Stimulated activated CD8-positive, alpha-beta memory T cell treated with anti-CD3 and anti-CD28 coated beads, Interleukin-15, amount 100 ng/mL, for 1 hour (primary cell): ENCODE results near the gene MREG.

Experiments
- DNase-seq: peaks from one replicate; pipeline ENCODE4 v3.0.0-alpha.2; 2020; ENCODE audit warnings: low read depth

Gene MREG

DNA sequence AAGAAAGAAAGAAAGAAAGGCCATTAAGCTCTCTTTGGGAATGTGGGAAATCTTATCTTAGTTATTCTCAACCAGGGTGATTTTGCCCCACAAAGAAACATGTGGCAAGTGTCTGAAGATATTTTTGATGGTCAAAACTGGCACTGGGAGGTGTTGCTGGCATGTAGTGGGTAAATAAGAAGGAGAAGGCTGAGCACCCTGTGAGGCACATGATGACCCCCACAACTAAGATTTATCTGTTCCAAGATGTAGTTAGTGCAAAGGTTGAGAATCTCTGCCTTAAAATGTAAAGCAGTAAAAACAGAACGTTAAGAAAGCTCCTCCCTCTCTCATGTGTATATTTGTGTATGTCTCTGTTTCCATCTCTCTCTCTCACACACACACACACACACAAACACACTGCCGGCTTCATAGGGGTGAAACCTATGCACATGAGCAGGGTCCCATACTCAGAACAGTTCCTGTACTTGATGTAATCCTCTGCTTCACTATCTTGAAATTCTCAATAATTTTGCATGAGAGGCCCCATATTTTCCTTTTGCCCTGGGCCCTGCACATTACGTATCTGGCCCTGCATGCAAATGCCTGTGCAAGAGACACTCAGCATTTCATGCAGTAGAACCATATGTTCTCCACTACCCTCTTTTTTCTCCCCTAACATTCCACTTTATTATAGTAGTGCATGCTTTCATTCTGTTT lies 94.3 kb downstream of the MREG start:
- DNase-seq, result no peak

DNA sequence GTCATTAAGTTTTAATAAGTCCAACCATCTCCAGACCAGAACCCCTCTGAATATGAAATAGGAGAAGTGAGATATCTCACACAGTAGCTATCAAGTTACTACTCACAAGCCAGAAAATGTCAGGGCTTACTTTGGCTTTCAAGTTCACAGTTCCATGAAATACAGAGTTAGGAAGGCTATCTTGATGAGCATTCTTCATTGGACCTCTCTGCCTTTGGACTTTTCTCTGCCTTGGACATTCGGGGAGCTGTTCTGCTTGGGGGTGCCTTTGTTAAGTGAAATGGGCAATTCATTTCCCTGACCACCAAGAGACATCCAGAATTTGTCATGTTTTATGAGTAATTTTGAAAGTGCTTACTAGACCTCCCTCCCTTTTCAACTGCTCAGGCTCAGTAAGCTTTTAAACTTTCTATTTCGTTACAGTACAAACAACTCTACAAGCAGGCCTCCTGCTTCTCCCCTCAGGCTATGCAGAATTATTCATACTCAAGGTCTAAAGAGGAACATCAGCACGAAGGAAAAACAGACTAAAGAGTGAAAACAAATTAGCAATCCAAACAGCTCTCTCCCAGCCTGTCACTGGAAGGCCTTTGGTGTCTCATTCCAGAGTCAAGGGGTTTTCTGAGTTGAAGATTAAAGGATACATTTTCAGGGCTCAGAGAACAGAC lies 95.3 kb downstream of the MREG start:
- no peak for DNase-seq

DNA sequence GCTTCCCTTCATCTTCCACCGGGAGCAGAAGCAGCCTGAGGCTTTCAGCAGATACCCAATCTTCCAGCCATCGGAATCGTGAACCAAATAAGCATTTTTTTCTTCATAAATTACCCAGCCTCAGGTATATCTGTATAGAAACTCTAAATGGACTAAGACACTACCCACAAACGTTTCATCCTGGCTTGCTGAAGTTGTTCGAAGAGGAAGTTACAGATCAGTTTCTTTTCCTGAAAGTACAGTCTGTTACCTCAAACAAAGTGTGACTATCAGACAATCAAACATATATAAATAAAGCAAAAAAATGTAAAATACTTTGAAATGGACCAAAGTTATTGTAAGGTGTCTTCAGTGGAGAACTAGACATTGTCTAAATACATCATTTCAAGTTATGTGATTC lies 97.9 kb downstream of the MREG start:
- no peak for DNase-seq

DNA sequence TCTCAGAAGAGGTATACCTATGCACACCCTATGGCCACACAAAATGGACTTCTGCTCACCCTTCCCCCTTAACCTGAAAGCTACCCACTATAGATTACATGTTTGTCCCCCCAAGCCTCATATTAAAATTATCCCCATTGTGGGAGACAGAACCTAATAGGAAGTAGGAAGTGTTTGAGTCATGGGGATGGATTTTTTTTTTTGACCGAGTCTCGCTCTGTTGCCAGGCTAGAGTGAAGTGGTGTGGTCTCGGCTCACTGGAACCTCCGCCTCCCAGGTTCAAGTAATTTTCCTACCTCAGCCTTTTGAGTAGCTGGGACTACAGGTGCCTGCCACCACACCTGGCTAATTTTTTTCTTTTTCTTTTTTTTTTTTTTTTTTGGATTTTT lies 98.6 kb downstream of the MREG start:
- no peak for DNase-seq

DNA sequence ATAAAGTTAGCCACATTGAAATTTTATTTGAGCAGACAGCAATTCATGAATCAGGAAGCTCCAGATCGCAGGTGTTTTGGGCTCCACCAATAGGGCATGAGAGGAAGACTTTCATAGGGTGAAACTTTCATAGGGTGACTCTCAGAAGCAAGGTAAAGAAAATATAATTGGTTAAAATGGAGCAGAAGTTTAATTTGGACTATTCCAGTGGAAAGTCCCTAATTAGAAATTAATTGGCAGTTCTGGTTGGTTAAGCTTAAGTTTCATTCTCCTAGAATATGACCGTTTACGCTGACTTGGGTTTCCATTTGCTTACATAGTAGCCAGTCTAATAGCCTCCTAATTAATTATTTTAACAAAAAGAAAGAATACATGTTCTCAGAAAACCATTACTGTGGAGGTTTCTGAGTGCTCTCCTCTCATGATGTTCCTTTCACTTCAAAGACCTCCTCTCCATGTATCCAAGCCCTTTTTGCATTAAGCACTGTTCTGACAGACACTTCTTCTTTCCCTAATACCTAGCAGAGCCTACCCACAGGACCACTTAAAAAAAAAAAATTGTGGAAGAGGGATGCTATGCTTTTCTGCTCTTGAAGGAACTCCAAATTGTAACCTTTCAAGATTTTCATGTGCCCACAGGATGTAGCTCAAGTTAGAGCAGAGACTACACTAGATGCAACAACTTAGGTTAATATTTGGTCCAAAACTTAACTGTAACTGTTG lies 99.1 kb downstream of the MREG start:
- no peak for DNase-seq

DNA sequence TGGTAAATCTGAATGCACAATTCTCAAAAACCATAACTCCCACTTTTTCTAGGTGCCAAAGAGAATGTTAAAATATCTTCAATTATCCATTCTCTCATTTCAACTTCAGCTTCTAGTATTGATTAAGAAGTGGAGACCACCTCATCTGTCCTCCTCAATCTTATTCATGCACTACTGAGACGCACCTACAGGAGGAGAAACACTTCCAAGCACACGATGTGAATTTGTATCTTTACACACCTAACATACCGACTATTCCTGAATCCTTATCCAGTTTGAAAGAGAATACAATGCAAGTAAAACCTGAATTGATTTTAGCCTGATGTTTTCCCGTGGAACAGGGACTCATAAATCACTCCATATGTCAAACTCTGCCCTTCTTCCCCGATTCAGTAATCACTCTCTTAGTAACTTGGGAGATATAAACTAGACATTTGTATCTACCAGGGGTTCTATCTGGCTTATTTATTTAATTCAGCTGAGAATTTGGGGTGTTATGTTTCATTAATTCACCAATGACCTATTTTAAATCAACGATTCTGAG lies 101.0 kb downstream of the MREG start:
- no peak for DNase-seq

DNA sequence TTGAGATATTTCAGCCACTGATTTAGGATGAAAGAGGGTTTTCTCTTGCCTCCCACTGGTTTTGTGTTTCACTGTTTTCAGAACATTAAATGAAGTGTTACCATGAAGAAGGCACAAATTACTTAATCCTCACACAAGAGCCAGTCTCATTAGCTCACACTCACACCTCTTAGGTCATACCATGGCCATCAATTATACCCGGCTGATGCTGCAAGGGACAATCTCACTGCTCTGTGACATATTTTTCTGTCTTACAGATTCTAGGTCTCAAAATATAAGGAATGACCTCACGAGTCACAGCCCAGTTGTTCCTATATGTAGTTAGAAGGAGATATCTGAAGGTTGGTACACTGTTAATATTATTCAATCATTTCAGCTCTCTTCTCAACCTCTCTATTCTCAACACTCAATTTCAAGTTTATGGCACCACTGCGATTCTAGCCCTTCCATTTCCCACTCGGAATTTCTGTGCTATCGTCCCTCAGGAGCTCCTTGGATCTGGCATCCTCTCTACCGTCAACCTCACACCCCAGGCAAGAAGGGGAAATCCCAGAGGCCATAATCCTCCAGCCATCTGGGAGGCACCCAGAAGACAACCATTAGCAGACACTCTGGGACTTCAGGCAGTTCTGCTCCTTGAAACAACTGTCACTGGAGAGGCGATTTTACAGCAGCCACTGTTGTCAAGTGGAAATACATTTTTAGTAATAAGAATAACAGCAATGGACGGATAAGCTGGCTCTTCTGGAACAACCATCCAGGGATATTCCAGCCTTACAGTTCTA lies 101.9 kb downstream of the MREG start:
- DNase-seq, result no peak

DNA sequence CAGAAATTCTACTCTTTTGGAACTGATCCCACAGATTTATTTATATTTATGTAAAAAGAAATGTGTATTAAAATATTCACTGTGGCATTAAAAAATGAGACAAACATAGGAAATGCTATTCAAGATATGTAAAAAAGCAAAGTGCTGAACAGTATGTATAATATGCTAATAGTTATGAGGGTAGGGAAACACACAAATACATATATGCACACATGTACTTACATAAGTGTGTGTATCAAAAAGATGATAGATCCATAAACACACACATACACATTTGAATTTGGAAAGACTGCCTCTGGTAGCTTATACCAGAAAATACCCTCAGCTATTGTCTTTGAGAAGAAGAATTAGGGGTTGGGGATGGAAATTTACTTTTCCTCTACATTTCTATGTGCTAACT lies 103.2 kb downstream of the MREG start:
- DNase-seq, result no peak

DNA sequence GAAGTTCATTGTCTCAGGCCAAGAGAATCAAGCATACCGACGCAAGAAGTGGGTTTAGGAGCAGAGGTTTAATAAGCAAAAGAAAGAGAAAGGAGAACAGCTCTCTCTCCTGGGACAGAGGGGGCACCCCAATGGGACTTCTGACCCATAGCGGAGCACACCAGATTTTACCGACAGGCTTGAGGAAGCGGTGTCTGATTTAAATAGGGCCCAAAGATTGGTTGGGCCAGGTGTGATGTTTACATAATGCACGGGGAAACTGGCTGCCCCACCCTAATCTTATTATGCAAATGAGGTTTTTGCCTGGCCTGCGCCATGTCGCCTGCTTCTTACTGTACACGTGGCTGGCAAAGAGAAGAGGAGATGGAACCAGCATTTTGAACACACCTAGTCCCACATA lies 106.2 kb downstream of the MREG start:
- DNase-seq, result no peak

DNA sequence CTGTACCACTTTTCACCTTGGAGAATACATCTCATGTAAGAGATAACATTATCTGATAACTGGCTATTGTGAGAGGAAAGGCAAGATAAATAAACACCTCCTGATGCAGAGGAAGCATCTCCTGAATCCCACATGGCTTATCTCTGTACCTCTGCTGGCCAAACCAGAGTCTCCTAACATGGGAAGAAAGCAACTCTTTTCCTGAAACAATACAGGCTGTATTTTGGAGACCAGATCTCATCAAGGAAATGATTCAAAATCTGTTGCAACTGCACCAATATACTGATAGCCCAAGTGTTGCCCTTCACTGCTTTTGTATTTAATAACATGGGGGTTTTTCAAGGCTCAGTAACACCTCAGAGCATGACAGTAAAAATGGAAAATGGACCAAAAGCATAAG lies 106.9 kb downstream of the MREG start:
- DNase-seq, result no peak

DNA sequence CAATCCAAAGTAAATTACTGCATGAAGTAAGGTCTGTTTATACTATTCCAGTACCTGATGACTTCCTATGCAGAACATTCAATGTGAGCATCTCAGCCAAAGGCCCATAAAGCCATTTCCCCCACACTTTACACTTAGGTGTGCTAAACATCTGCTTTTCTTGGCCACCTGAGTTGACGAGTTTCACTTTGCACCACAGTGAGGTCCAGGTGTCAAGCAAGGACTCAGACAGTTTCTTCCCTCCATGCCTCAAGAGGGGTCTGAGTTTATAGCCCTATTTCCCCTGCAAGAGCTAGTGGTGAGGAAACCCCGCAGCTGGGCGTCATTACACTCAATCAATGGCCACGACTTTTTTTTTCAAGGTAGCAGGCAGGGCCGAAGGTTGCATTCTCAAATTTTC lies 107.7 kb downstream of the MREG start:
- no peak for DNase-seq

DNA sequence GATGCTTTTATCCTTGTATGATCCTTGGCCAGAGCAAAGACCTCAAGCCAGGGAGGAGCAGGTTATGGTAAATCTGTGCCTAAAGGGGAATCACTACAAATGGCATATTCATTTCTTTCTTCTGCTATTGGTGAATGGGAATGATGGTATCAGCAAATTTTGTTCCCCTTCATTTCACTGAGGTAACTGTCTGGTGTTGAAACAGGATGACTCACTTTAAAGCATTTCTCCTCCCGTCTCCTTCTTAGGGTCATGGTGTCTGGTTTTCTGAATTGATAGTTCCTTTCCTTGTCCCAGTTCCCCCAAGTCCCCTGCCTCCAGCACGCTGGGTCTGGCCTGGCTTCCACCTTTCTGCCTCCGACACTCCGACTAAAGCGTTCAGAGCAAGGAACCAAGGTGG lies 109.2 kb downstream of the MREG start:
- DNase-seq, result no peak

DNA sequence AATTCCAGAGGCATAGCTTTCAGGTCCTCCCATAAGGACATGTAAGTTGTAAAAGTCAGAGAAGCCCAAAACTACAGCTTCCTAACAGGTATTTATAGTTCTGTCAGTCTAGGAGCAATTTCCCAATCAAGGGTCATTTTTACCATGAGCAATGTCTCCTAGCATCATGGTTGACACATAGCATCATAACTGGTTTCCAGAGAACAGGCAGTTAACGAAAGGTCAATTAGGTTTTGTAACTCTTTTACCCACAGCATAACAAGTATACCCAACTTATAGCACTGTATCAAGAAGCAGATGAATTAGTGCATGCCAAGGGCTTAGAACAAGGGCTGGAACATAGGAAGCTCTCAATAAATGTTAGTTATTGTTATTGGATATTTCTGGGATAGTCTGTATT lies 110.1 kb downstream of the MREG start:
- DNase-seq, result no peak

DNA sequence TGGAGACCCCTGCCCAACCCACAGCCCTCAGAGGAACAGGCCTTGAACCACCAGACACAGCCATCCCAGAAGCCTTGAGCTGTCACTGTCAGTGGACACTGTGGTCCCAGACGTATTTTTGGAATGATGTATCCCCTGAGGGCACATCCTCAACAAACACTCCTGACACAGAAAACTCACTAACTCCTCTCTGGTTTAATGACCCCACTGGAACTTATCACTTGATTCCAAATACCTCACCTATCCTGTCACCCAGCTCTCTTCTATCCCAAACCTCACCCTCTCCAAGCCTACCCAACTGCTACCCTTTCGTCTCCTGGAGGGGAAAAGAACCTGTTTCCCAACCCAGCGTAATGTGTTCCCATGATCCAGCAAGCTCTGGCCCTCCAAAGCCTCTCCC lies 111.6 kb downstream of the MREG start:
- no peak for DNase-seq

DNA sequence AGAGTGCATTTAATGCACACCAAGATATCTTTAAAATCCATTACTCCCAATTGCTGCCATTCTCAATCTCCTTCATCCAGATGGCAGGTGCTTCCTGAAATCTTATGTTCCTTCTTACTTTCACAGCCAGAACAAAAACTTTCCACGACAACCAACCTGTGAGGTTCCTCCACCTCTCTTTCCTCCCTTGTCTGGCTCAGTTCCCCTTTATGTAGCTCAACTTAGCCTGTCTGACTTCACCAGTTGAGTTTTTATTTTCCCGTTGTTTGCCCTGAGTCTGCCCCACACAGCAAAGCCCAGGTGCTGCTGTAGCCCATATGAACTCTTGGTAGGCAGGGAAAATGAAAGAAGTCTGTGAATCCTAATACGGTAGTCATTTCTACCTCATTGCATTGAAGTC lies 112.5 kb downstream of the MREG start:
- DNase-seq, result no peak

DNA sequence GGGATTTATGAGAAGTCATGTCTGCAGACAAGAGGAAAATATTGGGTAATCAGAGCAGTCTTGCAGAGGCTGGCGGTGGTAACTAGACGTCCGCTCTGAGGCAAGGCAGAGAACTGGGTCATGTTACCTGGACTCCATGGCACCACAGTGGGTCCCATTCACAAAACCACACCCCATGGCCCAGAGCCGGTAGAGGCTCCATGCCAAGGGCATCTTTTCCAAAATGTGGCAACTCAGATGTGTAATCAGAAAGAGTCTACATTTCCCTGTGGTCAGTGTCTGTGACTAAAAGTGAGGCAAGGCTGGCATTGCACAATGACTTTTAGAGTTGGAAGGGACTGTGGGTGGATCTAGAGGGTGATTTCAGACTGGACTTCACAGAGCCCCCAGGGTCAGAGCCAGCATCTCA lies 113.1 kb downstream of the MREG start:
- DNase-seq, result no peak

DNA sequence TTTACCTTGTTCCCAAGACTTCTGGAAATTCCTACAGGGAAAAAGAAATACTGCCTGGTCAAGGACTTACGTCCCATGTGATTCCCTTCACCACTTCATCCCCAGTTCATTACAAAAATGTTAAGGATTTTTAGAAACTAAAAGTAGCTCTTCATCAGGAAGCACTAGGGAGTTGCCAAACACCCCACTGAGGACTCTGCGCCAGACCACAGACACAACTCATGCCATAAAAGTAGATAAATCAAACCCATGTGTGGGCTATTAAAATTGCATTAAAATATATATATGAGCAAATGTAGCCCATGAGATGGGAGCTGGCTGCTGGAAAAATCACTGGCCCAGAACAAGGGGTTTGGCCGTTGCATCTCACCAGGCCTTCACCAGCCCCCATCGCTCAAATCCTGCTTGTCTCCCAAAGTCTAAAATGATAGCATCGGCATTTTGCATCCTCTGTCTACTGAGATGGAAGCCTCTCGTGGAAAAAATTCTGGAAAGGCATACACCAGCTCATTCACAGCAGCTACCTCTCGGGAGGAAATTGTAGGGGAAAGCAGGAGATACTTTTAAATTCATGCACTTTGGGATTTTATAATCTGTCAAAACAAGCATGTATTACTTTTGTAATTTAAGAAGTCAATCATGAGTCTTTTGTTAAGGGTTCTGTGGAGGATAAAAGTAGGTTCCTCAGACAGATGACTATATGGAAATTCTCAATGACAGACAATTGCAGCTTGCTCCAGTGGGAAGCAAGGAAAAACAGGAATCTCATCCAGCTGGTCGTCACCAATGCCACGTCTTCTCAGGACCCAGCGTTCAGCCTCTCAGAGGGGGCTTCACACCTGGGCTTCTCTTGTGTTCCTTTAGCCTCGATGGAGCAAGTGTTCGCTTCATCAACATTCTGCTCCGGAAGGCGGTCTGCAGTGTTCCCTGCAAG lies 113.9 kb downstream of the MREG start:
- no peak for DNase-seq

DNA sequence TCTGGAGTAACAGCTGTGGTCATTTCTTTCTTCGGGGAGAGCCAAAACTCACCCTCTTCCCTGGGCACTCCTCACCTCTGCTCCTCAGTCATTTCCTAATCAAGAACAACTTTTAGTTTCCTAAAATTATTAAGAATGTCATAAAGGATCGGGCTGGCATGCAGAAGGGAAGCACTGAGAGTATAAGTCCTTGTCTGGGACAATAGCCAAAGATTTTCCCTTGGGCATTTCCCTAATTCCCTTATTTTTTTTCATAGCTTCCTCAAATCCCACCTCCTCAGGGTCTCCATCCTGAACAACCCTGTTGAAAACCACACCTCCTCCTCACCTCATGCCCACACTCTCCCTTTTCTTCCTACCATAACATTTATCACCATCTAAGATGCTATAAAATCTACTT lies 115.0 kb downstream of the MREG start:
- no peak for DNase-seq

DNA sequence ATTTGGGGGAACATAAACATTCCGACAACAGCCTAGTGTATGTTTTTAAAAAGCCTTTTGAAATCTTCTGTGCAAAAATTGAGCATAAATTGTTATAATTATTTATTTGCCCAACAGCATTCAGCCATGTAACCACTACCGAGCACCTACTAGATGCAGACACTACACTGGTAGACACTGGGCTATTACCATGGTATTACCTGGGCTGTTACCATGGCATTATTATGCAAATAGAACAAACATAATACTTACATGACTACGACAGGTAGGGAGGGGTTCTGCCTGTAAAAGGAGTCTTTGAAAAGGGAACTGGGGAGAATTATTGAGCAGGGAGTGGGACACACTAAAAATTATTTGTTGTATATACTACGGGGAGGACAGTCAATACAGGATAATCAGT lies 116.4 kb downstream of the MREG start:
- DNase-seq, result no peak

DNA sequence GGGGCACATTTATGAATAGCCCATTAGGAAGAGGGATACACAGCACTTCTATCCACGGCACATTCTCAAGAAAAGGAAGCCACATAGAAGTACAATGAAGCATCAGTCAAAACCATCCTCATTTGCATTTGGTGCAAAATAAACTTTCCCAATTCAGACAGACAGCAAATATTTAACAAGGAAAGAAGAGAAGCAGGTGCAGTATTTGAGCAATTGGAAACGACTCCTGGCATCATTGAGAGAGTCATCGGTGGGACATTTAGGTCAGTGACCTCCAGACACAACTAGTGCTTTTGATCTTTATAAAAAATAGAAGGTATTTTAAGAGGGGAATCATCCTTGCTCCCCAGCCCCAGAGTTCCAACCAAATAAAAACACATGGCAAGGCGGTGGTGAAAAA lies 118.0 kb downstream of the MREG start:
- no peak for DNase-seq
